Neural cell (in vitro differentiated cells): ENCODE measurements around the gene TMEM170B. TPM values are rescaled to one million over a fixed set of nuclear protein-coding genes. Genes with fewer than 3 reads are reported as not detected.

ENCODE experiments used
- H2AFZ ChIP-seq: fragments of 200-600, 300-800 bp; sonication (generic), shearing (Covaris generic); 2 replicates; pipeline ENCODE4 v1.6.0; 2014; ENCODE audit warnings: low read depth, mild to moderate bottlenecking, antibody characterized with exemption, low read length, moderate library complexity
- H3F3A ChIP-seq: fragments of 200-600 bp; shearing (Covaris generic); 2 replicates; pipeline ENCODE4 v1.6.1; 2016; ENCODE audit warnings: mild to moderate bottlenecking, moderate library complexity, mixed read lengths, antibody characterized with exemption, low read length; ENCODE audit not compliant: insufficient read depth, poor library complexity, severe bottlenecking
- H3K27ac ChIP-seq: fragments of 200-600, 300-800 bp; sonication (generic), shearing (Covaris generic); 2 replicates; pipeline ENCODE4 v1.5.1; 2014; ENCODE audit warnings: mild to moderate bottlenecking, low read length, moderate library complexity
- H3K27me3 ChIP-seq: fragments of 300-800, 200-600 bp; sonication (generic), shearing (Covaris generic); 2 replicates; pipeline ENCODE4 v1.6.0; 2014; ENCODE audit warnings: mild to moderate bottlenecking, low read depth, low read length, moderate library complexity; ENCODE audit not compliant: insufficient read depth
- H3K36me3 ChIP-seq: fragments of 300-800, 200-600 bp; sonication (generic), shearing (Covaris generic); 2 replicates; pipeline ENCODE4 v1.5.1; 2014; ENCODE audit warnings: mild to moderate bottlenecking, antibody characterized with exemption, low read length, moderate library complexity; ENCODE audit not compliant: insufficient read depth
- H3K4me2 ChIP-seq: fragments of 300-800, 200-600 bp; sonication (generic), shearing (Covaris generic); 2 replicates; pipeline ENCODE4 v1.6.0; 2014; ENCODE audit warnings: mild to moderate bottlenecking, low read length
- H3K4me3 ChIP-seq: fragments of 300-800, 200-600 bp; sonication (generic), shearing (Covaris generic); 2 replicates; pipeline ENCODE4 v1.5.1; 2014; ENCODE audit warnings: mild to moderate bottlenecking, low read length, moderate library complexity
- H3K79me2 ChIP-seq: fragments of 200-600 bp; shearing (Covaris generic); replicated peaks from 2 replicates; pipeline ENCODE4 v1.6.0; 2014; ENCODE audit warnings: mild to moderate bottlenecking, low read length, moderate library complexity; ENCODE audit not compliant: insufficient read depth
- H3K9ac ChIP-seq: fragments of 300-800, 200-600 bp; sonication (generic), shearing (Covaris generic); 2 replicates; pipeline ENCODE4 v1.6.1; 2016; ENCODE audit warnings: mild to moderate bottlenecking, low read length, mixed read lengths
- H3K9me2 ChIP-seq: fragments of 200-600 bp; shearing (Covaris generic); 2 replicates; pipeline ENCODE4 v1.6.1; 2016; ENCODE audit warnings: mild to moderate bottlenecking, low read length, mixed read lengths; ENCODE audit not compliant: insufficient read depth
- H3K9me3 ChIP-seq: fragments of 200-600, 300-800 bp; sonication (generic), shearing (Covaris generic); 2 replicates; pipeline ENCODE4 v1.6.1; 2016; ENCODE audit warnings: mild to moderate bottlenecking, mixed run types, low read length, moderate library complexity, mixed read lengths
- H4K20me1 ChIP-seq: fragments of 200-600 bp; shearing (Covaris generic); 2 replicates; pipeline ENCODE4 v1.6.1; 2016; ENCODE audit warnings: mild to moderate bottlenecking, mixed run types; ENCODE audit not compliant: insufficient read depth
- CTCF ChIP-seq: fragments of 450-650 bp; IDR thresholded peaks from 2 replicates; pipeline ENCODE4 v1.5.1; 2014; ENCODE audit warnings: antibody characterized with exemption, mild to moderate bottlenecking, moderate library complexity; ENCODE audit not compliant: poor library complexity, severe bottlenecking
- EP300 ChIP-seq: fragments of 450-650 bp; conservative IDR thresholded peaks from 2 replicates; pipeline ENCODE4 v1.6.1; 2014; ENCODE audit warnings: antibody characterized with exemption, mild to moderate bottlenecking, moderate library complexity; ENCODE audit not compliant: poor library complexity, severe bottlenecking
- EZH2 ChIP-seq: fragments of 200-600, 300-800 bp; shearing (Covaris generic), sonication (generic); IDR thresholded peaks from 2 replicates; pipeline ENCODE4 v1.6.1; 2014; ENCODE audit warnings: antibody characterized with exemption, low read length, borderline replicate concordance, mild to moderate bottlenecking; ENCODE audit not compliant: insufficient read depth, poor library complexity, severe bottlenecking
- MXI1 ChIP-seq: fragments of 450-650 bp; conservative IDR thresholded peaks from 2 replicates; pipeline ENCODE4 v1.6.1; 2014; ENCODE audit warnings: antibody characterized with exemption, mild to moderate bottlenecking; ENCODE audit not compliant: poor library complexity, severe bottlenecking
- POLR2AphosphoS5 ChIP-seq: IDR thresholded peaks from 2 replicates; pipeline ENCODE4 v1.6.1; 2012
- RAD21 ChIP-seq: fragments of 450-650 bp; conservative IDR thresholded peaks from 2 replicates; pipeline ENCODE4 v1.6.1; 2014; ENCODE audit warnings: antibody characterized with exemption, mild to moderate bottlenecking, moderate library complexity
- REST ChIP-seq: IDR thresholded peaks from 2 replicates; pipeline ENCODE4 v1.6.1; 2012; ENCODE audit warnings: borderline replicate concordance
- SMC3 ChIP-seq: fragments of 450-650 bp; conservative IDR thresholded peaks from 2 replicates; pipeline ENCODE4 v1.6.1; 2014; ENCODE audit warnings: antibody characterized with exemption, mild to moderate bottlenecking, moderate library complexity; ENCODE audit not compliant: poor library complexity
- TAF1 ChIP-seq: IDR thresholded peaks from 2 replicates; pipeline ENCODE4 v1.6.1; 2012; ENCODE audit warnings: low read depth
- polyA plus RNA-seq: library from polyadenylated mRNA; depleted of rRNA; stranded (reverse); fragments of >200 nt; gene quantifications from 2 replicates; pipeline ENCODE4 v1.2.3, GENCODE V29; 2014

Gene TMEM170B
- polyA plus RNA-seq, 1 donor from 2014 or later = 29.1 TPM

GRCh38 chr6:11496152-11497060 is 41.1 kb upstream of the TMEM170B start:
- Histone ChIP-seq H3F3A (no peaks in the 10 kb centered on the region), H3K27me3 (no peaks in the 10 kb centered on the region), H3K79me2 (no peaks in the 10 kb centered on the region), H3K9me2 (no peaks in the 10 kb centered on the region), H3K4me2 (no peak overlapping the region), H3K27ac (no peak overlapping the region), H3K9ac (no peak overlapping the region), H3K9me3 (no peaks in the 10 kb centered on the region), H3K36me3 (no peaks in the 10 kb centered on the region), H4K20me1 (no peaks in the 10 kb centered on the region), H2AFZ (no peak overlapping the region), H3K4me3 (no peak overlapping the region)
- TF ChIP-seq MXI1 (no peak), RAD21 (peak; percentile 98), SMC3 (peak; percentile 98), REST (no peak), CTCF (peak; percentile 98), EP300 (no peak)

- H3K36me3 ChIP-seq = no peaks in the 10 kb centered on the region
- H2AFZ ChIP-seq = no peak overlapping the region
- H3K9me3 ChIP-seq = no peaks in the 10 kb centered on the region
- H3F3A ChIP-seq = no peaks in the 10 kb centered on the region
- H3K4me2 ChIP-seq = no peak overlapping the region
- no peak overlapping the region for H3K9ac ChIP-seq
- no peaks in the 10 kb centered on the region for H3K79me2 ChIP-seq
- no peaks in the 10 kb centered on the region for H3K27me3 ChIP-seq
- no peak overlapping the region for H3K27ac ChIP-seq
- no peaks in the 10 kb centered on the region for H3K9me2 ChIP-seq
- H3K4me3 ChIP-seq = no peak overlapping the region
- TF ChIP-seq TAF1 = no peak
- no peak for TF ChIP-seq POLR2AphosphoS5
- TF ChIP-seq REST = no peak
- TF ChIP-seq CTCF = no peak
- TF ChIP-seq EZH2 = no peak
- no peak for TF ChIP-seq RAD21
- no peak for TF ChIP-seq EP300
- TF ChIP-seq SMC3 = no peak
- no peak for TF ChIP-seq MXI1
- no peaks in the 10 kb centered on the region for H4K20me1 ChIP-seq
Measured at GRCh38 chr6:11497107-11497506, 40.4 kb upstream of the TMEM170B start.
